Mucosa of stomach (tissue), 1 donor: Measurements from ENCODE around the gene HSD17B1.

Source experiments
- H3K27me3 ChIP-seq: one replicate; pipeline ENCODE4 v1.7.0; 2013; ENCODE audit warnings: mild to moderate bottlenecking, low read length; ENCODE audit not compliant: control insufficient read depth, insufficient read depth
- H3K36me3 ChIP-seq: one replicate; pipeline ENCODE4 v1.7.0; 2013; ENCODE audit warnings: low read length; ENCODE audit not compliant: control insufficient read depth, insufficient read depth
- H3K4me1 ChIP-seq: one replicate; pipeline ENCODE4 v1.7.0; 2013; ENCODE audit warnings: mild to moderate bottlenecking, low read length; ENCODE audit not compliant: control insufficient read depth, insufficient read depth
- H3K4me3 ChIP-seq: one replicate; pipeline ENCODE4 v1.7.0; 2013; ENCODE audit warnings: low read length
- H3K9ac ChIP-seq: one replicate; pipeline ENCODE4 v1.7.0; 2013; ENCODE audit warnings: mild to moderate bottlenecking, low read length, moderate library complexity
- H3K9me3 ChIP-seq: one replicate; pipeline ENCODE4 v1.7.0; 2013; ENCODE audit warnings: mild to moderate bottlenecking, low read length, moderate library complexity; ENCODE audit not compliant: control insufficient read depth
- donor health status: Pancreatic carcinoma.

Gene HSD17B1

DNA sequence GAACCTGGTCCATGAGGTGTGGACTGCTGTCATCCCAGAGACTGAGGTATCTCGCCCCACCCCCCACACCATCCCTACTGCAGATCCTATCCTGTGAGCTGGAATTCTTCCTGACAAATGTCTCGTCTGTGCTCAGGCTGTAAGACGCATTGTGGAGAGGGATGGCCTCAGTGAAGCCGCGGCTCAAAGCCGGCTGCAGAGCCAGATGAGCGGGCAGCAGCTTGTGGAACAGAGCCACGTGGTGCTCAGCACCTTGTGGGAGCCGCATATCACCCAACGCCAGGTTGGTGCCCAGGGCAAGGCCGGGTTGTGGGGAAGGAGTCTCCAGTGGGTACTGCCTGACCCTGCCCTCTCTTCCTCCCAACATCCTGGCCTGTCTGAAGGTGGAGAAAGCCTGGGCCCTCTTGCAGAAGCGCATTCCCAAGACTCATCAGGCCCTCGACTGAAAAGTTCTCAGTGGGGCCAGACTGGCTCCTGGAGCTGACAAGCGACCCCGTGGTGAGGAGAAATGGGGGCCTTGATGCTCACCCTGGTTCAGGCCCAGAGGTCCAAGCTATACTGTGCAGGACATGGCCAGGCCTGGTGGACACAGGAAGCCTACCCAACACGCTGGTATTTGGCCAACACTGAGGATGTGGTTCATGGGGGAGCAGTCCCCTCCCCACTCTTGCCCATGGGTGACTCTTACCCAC is 12.9 kb downstream of the HSD17B1 start:
- H3K9me3 ChIP-seq: no peaks in the 10 kb centered on the region
- H3K36me3 ChIP-seq: peaks cover 31% of the 10 kb centered on the region
- H3K4me1 ChIP-seq: peaks cover 56% of the 10 kb centered on the region
- no peaks in the 10 kb centered on the region for H3K27me3 ChIP-seq
- H3K9ac ChIP-seq: peak overlapping the region; percentile 83
- H3K4me3 ChIP-seq: no peak overlapping the region

DNA sequence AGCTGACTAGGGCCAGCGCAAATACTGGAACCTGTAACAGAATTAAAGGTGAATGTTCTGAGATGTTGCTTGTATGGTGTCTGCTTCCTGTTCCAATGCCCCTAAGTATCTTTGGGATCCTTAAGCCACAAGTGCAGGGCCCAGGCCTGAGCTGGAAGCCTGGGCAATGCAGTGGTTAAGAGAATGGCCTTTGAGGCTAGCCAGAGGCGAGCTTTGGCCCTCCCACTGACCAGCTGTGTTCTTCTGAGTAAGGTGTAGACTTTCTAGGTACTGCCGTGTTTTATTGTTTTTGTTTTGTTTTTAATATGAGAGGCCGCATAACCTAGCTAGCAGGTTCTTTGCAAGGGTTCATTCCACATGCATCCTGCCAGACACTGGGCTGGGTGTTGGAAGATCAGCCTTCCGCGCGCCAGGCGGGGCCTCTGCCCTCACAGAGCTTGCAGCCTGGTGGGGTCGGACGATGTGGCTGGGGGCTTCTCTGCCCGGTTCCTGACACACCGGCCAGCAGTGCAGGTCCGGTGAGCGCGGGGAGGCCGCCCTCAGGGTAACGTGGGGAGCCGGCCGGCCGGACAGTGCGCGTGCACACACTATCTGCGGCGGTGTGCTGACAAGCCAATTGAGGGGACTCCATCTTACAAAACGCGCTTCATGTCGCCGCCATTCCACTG is 13.6 kb downstream of the HSD17B1 start:
- Histone ChIP-seq H3K36me3 (peaks cover 31% of the 10 kb centered on the region), H3K9me3 (no peaks in the 10 kb centered on the region), H3K27me3 (no peaks in the 10 kb centered on the region), H3K9ac (peak overlapping the region; percentile 83), H3K4me1 (peaks cover 60% of the 10 kb centered on the region), H3K4me3 (peak overlapping the region; percentile 96)

DNA sequence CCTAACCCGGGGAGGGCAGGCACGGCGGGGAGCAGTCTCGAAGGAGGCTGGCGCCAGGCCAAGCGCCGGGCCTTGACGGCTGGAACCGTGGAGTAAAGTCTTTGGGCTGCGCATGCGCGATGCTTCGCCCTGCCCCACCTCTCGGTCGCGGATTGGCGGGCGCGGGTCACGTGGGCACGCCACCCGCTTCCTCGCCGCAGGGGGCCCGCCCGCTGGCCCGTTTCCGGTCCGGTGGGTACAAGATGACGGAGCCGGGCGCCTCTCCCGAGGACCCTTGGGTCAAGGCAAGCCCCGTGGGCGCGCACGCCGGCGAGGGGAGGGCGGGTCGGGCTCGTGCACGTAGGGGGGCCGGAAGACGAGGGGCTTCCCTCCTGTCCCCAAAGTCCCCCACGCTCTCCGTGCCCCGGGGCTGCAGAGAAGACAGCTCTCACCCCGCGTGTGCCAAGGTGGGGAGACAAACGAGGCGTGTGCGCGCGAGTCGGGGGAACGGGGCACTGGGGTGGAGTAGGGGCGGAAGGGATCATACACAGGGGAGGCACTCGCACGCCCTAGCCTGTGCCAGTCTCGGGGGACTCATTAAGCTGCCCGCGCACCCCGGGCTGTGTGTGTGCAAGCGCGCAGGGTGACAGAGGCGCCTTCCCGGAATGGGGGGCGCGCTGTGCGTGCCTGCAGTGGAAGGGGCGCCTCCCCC is 14.3 kb downstream of the HSD17B1 start, which contains the start of gene MLX:
Gene MLX (plus strand): TSS at position 218 of the 691 bp plus-strand sequence. CDS start 25 bp downstream, at position 243.
- peaks cover 33% of the 10 kb centered on the region for H3K36me3 ChIP-seq
- H3K4me1 ChIP-seq: peaks cover 63% of the 10 kb centered on the region
- H3K9ac ChIP-seq: peak within 1 kb of the TSS; percentile 83
- no peaks in the 10 kb centered on the region for H3K27me3 ChIP-seq
- H3K4me3 ChIP-seq: peak within 1 kb of the TSS; percentile 96
- no peaks in the 10 kb centered on the region for H3K9me3 ChIP-seq

DNA sequence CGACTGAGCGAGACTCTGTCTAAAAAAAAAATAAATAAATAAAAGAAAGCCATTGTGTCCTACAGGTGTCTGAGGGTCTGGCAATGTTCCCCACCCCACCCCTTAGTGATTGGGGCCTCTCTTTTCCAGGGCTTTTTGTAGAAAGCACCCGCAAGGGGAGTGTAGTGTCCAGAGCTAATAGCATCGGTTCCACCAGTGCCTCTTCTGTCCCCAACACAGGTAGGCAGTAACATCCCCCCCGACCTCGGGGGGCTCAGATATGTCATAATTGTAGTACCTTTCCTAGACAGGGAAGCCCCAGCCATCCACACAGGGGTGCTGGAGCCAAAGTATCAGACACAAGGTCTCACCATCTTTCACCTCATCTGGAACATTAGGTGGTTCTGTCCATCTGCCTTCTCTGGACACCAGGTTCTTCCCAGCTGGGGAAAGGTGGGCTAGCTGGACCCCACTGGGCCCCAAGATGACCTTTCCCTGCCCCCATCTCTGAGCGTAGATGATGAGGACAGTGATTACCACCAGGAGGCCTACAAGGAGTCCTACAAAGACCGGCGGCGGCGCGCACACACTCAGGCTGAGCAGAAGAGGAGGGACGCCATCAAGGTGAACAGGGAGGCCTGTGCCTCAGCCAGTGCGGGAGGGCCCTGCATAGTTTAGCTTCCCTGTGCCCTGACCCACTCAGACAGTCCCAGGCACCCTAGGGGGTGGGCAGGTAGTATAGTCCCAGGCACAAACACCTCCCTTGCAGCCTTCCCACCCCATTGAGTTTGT is 15.8 kb downstream of the HSD17B1 start:
- Histone ChIP-seq H3K9me3 (no peaks in the 10 kb centered on the region), H3K27me3 (no peaks in the 10 kb centered on the region), H3K36me3 (peaks cover 45% of the 10 kb centered on the region), H3K9ac (peak overlapping the region; percentile 17), H3K4me1 (peaks cover 57% of the 10 kb centered on the region), H3K4me3 (no peak overlapping the region)

DNA sequence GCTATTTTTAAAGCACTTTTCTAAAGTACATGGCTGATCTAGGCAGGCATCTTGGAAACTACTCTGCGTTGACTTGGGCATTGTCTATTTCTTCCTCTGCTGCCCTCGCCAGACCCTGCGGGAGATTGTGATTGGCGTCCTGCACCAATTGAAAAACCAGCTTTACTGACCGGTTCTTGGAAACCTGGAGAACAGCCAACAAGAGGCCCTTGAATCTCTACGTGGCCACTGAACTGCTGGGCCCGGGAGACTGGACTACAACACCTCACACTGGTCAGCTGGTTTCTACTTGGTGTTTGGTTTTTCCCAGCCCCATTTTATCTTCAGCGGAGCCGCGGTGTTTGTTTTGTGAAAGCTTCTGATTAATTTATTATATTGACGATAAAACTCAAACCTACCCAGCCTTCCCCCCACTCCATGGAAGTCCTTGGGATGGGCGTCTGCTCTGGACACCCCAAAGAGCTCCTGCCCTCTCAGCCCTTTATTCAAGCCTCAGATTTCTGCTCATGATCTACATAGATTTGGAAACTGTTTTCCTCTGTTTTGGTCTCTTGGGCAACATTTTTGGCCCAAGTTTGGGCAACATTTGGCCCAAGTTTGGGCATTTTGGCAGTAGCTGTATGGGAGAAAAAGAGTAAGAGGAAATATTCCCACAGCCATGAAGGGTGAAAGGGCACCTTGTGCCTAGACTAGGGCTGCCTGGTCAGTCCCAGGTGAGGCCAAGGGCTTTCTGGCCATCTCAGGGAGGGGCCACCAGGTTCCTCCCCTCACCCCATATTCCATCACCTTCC is 18.9 kb downstream of the HSD17B1 start:
- H3K9ac ChIP-seq: no peak overlapping the region
- peaks cover 36% of the 10 kb centered on the region for H3K36me3 ChIP-seq
- H3K9me3 ChIP-seq: no peaks in the 10 kb centered on the region
- H3K4me1 ChIP-seq: peaks cover 39% of the 10 kb centered on the region
- no peak overlapping the region for H3K4me3 ChIP-seq
- H3K27me3 ChIP-seq: no peaks in the 10 kb centered on the region

DNA sequence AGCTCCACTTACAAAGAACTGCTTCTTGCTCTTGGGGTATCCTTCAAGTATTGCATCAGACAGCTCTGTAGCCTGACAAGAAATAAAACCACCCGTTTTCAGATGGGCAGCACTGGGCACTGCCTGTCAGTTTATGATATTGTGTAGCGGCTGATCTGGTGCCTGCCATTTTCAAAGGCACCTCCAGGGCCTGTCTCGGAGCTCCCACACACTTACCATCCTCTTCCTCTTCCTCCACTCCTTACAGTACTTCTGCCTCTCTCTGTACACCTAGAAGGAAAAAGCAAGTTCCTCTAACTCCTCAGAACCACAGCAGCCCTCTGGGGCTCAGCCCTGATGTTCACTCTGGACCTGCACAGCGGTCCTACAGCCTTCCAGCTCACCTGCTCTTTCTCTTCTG is 20.4 kb downstream of the HSD17B1 start:
- Histone ChIP-seq H3K27me3 (no peaks in the 10 kb centered on the region), H3K9ac (no peak overlapping the region), H3K4me1 (peaks cover 39% of the 10 kb centered on the region), H3K9me3 (no peaks in the 10 kb centered on the region), H3K36me3 (peaks cover 36% of the 10 kb centered on the region), H3K4me3 (no peak overlapping the region)

DNA sequence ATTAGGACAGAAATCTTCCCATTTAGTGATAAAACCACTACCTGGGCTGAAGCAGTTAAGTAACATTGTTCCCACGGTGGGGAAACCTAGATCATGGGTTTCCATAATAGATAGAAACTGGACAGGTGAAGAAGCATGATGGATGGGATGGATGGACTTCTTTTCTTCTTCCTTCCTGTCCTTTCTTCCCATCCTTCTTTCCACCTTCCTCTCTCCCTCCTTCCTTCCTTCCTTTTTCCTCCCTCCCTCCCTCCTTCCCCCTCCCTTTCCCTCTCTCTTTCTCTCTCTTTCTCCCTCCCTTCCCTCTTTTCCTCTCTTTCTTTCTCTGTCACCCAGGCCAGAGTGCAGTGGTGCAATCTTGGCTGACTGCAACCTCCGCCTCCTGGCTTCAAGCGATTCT is 21.7 kb downstream of the HSD17B1 start:
- Histone ChIP-seq H3K36me3 (peaks cover 23% of the 10 kb centered on the region), H3K4me3 (no peak overlapping the region), H3K9ac (no peak overlapping the region), H3K9me3 (no peaks in the 10 kb centered on the region), H3K4me1 (peaks cover 33% of the 10 kb centered on the region), H3K27me3 (no peaks in the 10 kb centered on the region)

DNA sequence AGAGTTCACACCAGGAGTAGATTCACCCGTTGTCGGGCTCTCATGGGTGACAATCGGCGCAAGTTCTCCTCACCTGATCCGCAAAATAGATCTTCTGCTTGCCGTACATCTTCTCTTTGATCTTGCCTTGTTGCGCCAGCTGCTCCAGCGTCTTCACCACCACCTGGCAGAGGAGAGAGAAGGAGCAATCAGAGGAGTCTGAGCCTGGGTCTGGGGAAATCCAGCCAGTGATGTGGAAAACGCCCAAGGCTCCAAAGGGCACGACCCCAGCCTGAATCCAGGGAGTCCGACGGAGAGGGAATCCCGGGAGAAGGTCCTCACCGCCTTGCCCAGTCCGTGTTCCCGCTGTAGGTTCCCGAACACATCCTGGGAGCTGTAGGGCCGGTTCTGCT is 24.4 kb downstream of the HSD17B1 start:
- Histone ChIP-seq H3K36me3 (peaks cover 19% of the 10 kb centered on the region), H3K4me1 (peaks cover 13% of the 10 kb centered on the region), H3K27me3 (no peaks in the 10 kb centered on the region), H3K9me3 (no peaks in the 10 kb centered on the region), H3K9ac (peak overlapping the region; percentile 29), H3K4me3 (peak overlapping the region; percentile 26)

DNA sequence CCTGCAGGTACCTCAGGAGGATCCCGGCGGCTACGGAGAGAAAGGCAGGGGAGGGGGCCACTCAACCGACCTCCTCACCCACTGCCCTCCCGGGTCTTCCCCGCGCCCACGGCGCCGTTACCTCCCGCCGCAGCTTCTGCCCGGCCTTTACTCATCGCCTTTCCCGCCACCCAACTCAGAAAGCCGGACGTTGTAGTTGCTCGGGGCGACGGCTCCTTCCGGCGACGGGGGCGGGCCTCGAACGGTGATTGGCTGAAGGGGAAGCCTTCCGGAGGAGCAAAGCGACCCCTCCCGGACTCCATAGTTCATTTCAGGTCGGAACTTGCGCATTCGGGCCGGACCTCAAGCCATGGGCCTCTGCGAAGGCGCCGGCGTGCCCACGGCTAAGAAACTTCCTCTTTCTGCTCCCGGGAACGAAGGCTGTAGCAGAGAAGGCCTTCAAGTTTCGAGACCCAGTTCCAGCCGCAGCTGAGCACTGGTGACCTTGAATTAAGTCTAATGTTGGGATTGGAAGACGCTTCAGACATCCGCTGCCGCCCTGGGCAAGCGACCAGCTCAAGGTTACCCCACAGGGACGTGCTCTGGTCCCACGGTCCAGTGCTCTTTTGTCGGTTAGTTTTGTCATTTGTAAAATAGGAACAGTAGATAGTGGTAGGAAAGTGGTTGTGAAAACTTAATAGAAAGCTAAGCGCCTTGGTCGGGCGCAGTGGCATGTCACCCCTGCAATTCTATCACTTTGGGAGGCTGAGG is 25.0 kb downstream of the HSD17B1 start, which contains the start of gene PSMC3IP:
Gene PSMC3IP (minus strand): TSS at position 198 of the 750 bp plus-strand sequence. CDS start 43 bp downstream, at position 155.
- peaks cover 13% of the 10 kb centered on the region for H3K4me1 ChIP-seq
- H3K9me3 ChIP-seq: no peaks in the 10 kb centered on the region
- H3K27me3 ChIP-seq: no peaks in the 10 kb centered on the region
- peaks cover 16% of the 10 kb centered on the region for H3K36me3 ChIP-seq
- peak within 1 kb of the TSS; percentile 60 for H3K9ac ChIP-seq
- H3K4me3 ChIP-seq: peak within 1 kb of the TSS; percentile 26

DNA sequence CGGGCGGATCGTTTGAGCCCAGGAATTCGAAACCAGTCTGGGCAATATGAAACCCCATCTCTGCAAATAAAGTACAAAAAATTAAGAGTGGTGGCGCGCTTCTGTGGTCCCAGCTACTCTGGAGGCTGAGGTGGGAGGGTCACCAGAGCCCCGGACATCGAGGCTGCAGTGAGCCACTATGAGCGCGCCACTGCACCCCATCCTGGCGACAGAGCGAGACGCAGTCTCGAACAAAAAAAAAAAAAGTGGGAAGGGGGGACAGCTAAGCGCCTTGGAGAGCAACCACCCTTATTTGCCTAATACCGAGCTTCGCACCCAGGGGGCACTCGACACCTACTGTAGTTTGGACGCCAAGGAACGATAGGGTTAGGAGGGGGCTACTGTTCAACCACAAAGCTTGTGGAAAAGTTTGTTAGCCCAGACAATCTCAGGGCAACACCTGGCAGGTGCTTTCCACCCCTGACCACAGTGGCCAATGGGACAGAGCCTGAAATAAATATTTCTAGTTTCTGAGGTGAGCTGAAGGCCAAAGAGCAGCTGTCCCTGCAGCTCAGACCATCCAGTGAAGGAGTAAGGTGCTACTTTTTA is 25.7 kb downstream of the HSD17B1 start:
- H3K4me3 ChIP-seq: peak overlapping the region; percentile 26
- H3K9ac ChIP-seq: peak overlapping the region; percentile 60
- H3K36me3 ChIP-seq: peaks cover 16% of the 10 kb centered on the region
- H3K9me3 ChIP-seq: no peaks in the 10 kb centered on the region
- no peaks in the 10 kb centered on the region for H3K27me3 ChIP-seq
- H3K4me1 ChIP-seq: peaks cover 13% of the 10 kb centered on the region
